CD4-positive, CD25-positive, alpha-beta regulatory T cell (primary cell): Measurements from ENCODE around the gene CUX1. TPM values are rescaled to one million over a fixed set of nuclear protein-coding genes. Genes with fewer than 3 reads are reported as not detected.
"Not testable (repeated sequence)": the region's sequence is repeated elsewhere in the genome, so short reads cannot be mapped to it uniquely, and the experiment has no call there.

Source experiments
- ATAC-seq, 2 donors: fragments of 150-1000 bp; cut with Tn5 transposase; one replicate each; pipeline ENCODE4 v1.10.0; 2021; ENCODE audit warnings: low read depth in 2 of 2, moderate number of reproducible peaks in 2 of 2, moderate library complexity in 1 of 2
- DNase-seq, 3 donors: peaks; one replicate each; pipeline versions ENCODE4 v3.0.0 to v3.0.0-alpha.2; 2012 to 2022; ENCODE audit warnings: mixed read lengths in 1 of 3
- H3K27ac ChIP-seq: one replicate; pipeline ENCODE4 v1.7.0; 2013; ENCODE audit warnings: mild to moderate bottlenecking, low read length; ENCODE audit not compliant: insufficient read depth, poor library complexity, severe bottlenecking
- H3K27me3 ChIP-seq: one replicate; pipeline ENCODE4 v1.7.0; 2013; ENCODE audit warnings: low read length; ENCODE audit not compliant: control insufficient read depth, insufficient read depth
- H3K36me3 ChIP-seq: one replicate; pipeline ENCODE4 v1.7.0; 2013; ENCODE audit warnings: mild to moderate bottlenecking, low read length, moderate library complexity; ENCODE audit not compliant: control insufficient read depth, insufficient read depth
- H3K4me1 ChIP-seq: 2 replicates; pipeline ENCODE4 v1.7.0; 2013; ENCODE audit warnings: mild to moderate bottlenecking, low read length; ENCODE audit not compliant: insufficient read depth, control insufficient read depth, poor library complexity, severe bottlenecking
- H3K4me3 ChIP-seq: one replicate; pipeline ENCODE4 v1.7.0; 2013; ENCODE audit warnings: low read depth, mild to moderate bottlenecking, low read length, moderate library complexity
- H3K9me3 ChIP-seq, 2 experiments: 1 replicate in 1 of 2; 2 replicates in 1 of 2; pipeline ENCODE4 v1.7.0; 2013; ENCODE audit warnings: low read length in 2 of 2, mild to moderate bottlenecking in 1 of 2, moderate library complexity in 1 of 2; ENCODE audit not compliant: control insufficient read depth in 2 of 2
- H3K27ac Mint-ChIP-seq, 3 donors: one replicate each; pipeline ENCODE4 v1.8.0; 2020 to 2022; ENCODE audit warnings: mild to moderate bottlenecking in 3 of 3, mixed read lengths in 3 of 3, moderate library complexity in 2 of 3
- H3K27me3 Mint-ChIP-seq: one replicate; pipeline ENCODE4 v1.8.0; 2022; ENCODE audit warnings: mild to moderate bottlenecking, mixed read lengths
- H3K36me3 Mint-ChIP-seq: one replicate; pipeline ENCODE4 v1.8.0; 2020; ENCODE audit warnings: mixed read lengths
- H3K4me1 Mint-ChIP-seq, 4 donors: one replicate each; pipeline ENCODE4 v1.8.0; 2020 to 2022; ENCODE audit warnings: mixed read lengths in 4 of 4, mild to moderate bottlenecking in 1 of 4
- H3K4me3 Mint-ChIP-seq, 4 donors: one replicate each; pipeline ENCODE4 v1.8.0; 2020 to 2022; ENCODE audit warnings: mild to moderate bottlenecking in 4 of 4, mixed read lengths in 4 of 4, moderate library complexity in 3 of 4
- H3K9me3 Mint-ChIP-seq, 7 donors: one replicate each; pipeline ENCODE4 v1.8.0; 2020 to 2022; ENCODE audit warnings: mixed read lengths in 7 of 7, mild to moderate bottlenecking in 3 of 7, moderate library complexity in 2 of 7
- polyA plus RNA-seq, 4 donors: library from polyadenylated mRNA; unstranded; fragments of 300-500 nt; fragmentation: Illumina TruSeq; gene quantifications; one replicate each; pipeline ENCODE4 v1.2.3, GENCODE V29; 2021
- total RNA-seq: library from RNA; stranded (reverse); gene quantifications from one replicate; pipeline ENCODE4 v1.2.3, GENCODE V29; 2022

Gene CUX1
- total and polyA plus RNA-seq, 5 donors from 2014 or later, result 6.0 to 45.1 (median 7.8) TPM

DNA sequence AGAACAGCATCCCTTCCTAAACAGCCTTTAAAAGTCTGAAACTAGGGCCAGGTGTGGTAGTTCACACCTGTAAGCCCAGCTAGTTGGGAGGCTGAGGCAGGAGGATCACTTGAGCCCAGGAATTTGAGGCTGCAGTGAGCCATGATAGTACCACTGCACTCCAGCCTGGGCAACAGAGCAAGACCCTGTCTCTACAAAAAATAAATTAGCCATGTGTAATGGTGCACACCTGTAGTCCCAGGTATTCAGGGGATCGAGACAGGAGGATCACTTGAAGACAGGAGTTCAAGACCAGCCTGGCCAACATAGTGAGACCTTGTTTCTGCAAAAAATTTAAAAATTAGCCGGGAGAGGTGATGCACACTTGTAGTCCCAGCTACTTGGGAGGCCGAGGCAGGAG lies 325.0 kb downstream of the CUX1 start:
- not testable (repeated sequence) for H3K36me3 ChIP-seq, H3K4me1 ChIP-seq, H3K9me3 ChIP-seq, H3K27ac Mint-ChIP-seq, H3K4me3 Mint-ChIP-seq, DNase-seq, ATAC-seq, H3K27ac ChIP-seq, H3K4me3 ChIP-seq, H3K27me3 Mint-ChIP-seq, H3K27me3 ChIP-seq, H3K9me3 Mint-ChIP-seq
- Mint-ChIP-seq H3K36me3 (peaks cover 10% of the 10 kb centered on the region), H3K4me1 (peaks cover 7 to 14% (median 9%) of the 10 kb centered on the region in 4 donors)

DNA sequence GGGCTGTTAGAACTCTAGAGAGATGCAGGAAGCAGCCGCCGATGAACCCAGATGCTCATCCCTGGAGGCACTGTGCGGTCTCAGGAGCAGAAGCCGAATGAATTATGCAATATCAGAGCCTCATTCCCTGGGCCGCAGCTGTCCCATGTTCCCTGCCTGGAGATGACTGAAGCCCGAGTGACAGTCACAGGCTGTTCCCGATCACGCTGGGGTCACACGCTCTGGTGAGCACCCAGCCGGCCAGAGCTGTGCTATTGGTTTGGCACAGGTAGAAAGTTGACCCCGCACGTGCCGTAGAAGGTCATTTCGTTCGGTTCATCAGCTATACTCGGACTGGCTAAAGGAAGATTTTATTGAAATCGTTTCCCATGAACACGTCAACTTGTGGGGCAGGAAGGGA lies 328.7 kb downstream of the CUX1 start:
- ATAC-seq (no peak), DNase-seq (no peak)
- no peaks in the 10 kb centered on the region for H3K27me3 ChIP-seq
- H3K4me1 ChIP-seq, result peaks cover under 1% of the 10 kb centered on the region
- Mint-ChIP-seq H3K9me3 (peaks cover 0 to 1% (median 0%) of the 10 kb centered on the region in 7 donors), H3K27ac (no peak overlapping the region), H3K4me1 (peaks cover 2 to 5% (median 3%) of the 10 kb centered on the region in 4 donors), H3K36me3 (peaks cover 10% of the 10 kb centered on the region), H3K27me3 (no peaks in the 10 kb centered on the region), H3K4me3 (no peak overlapping the region)
- H3K9me3 ChIP-seq, result no peaks in the 10 kb centered on the region
- H3K4me3 ChIP-seq, result no peak overlapping the region
- no peaks in the 10 kb centered on the region for H3K36me3 ChIP-seq
- H3K27ac ChIP-seq, result no peak overlapping the region

DNA sequence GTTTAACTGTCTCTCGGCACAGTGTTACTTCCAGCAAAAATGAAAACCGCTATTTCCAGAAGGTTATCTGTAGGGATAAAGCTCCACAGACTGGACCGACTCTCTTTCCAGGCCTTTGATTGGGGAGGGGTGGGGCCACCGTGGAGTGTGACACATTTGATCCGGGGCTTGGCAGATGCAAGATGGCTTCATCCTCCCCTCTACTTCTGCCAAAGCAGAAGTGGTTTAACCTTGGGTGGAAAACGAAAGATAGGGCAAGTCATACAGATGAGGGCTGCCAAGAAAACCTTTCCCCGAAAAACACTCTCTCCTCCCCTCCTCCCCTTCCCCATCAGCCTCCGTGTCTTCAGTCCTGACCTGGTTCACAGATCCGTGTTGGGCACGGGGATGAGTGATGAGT lies 329.6 kb downstream of the CUX1 start:
- no peak overlapping the region for H3K27ac Mint-ChIP-seq
- ATAC-seq (no peak), DNase-seq (no peak)
- peaks cover 0 to 1% (median 0%) of the 10 kb centered on the region in 7 donors for H3K9me3 Mint-ChIP-seq
- no peak overlapping the region for H3K4me3 ChIP-seq
- H3K9me3 ChIP-seq, result no peaks in the 10 kb centered on the region
- no peaks in the 10 kb centered on the region for H3K27me3 ChIP-seq
- no peaks in the 10 kb centered on the region for H3K4me1 ChIP-seq
- H3K4me1 Mint-ChIP-seq, result peaks cover 0 to 3% (median 0%) of the 10 kb centered on the region in 4 donors
- no peaks in the 10 kb centered on the region for H3K27me3 Mint-ChIP-seq
- H3K4me3 Mint-ChIP-seq, result no peak overlapping the region
- H3K36me3 Mint-ChIP-seq, result peaks cover 10% of the 10 kb centered on the region
- no peak overlapping the region for H3K27ac ChIP-seq
- H3K36me3 ChIP-seq, result no peaks in the 10 kb centered on the region

- H3K4me3 ChIP-seq, result no peak overlapping the region
- no peaks in the 10 kb centered on the region for H3K9me3 ChIP-seq
- H3K4me1 ChIP-seq, result no peaks in the 10 kb centered on the region
- DNase-seq, result no peak
- H3K27ac ChIP-seq, result no peak overlapping the region
- H3K27me3 Mint-ChIP-seq, result no peaks in the 10 kb centered on the region
- H3K36me3 ChIP-seq, result no peaks in the 10 kb centered on the region
- peaks cover 0 to 1% (median 0%) of the 10 kb centered on the region in 7 donors for H3K9me3 Mint-ChIP-seq
- peaks cover 14% of the 10 kb centered on the region for H3K36me3 Mint-ChIP-seq
- H3K4me1 Mint-ChIP-seq, result peaks cover 0 to 3% (median 0%) of the 10 kb centered on the region in 4 donors
- no peak for ATAC-seq
- no peak overlapping the region for H3K27ac Mint-ChIP-seq
- no peaks in the 10 kb centered on the region for H3K27me3 ChIP-seq
- no peak overlapping the region for H3K4me3 Mint-ChIP-seq
Observed at GRCh38 chr7:102148799-102149198, 331.4 kb downstream of the CUX1 start.

DNA sequence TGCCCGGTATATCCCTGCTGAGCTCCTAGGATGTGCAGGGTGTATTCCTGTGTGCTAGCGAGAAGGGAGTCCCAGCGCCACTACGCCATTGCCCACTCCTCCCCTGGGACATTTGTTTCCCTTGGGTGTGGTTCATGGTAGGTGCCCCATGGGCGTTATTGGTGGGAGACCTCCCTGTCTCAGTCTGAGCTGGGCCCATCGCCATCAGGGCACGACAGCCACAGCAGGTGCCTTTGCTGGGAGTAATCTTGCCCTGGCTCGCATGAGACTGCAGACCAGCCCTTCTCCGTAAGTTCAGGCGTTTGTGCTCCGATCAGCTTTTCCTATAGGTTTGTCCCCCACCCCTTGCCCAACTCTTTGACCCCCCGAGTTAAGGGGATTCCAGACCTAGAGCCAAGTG lies 332.0 kb downstream of the CUX1 start:
- Mint-ChIP-seq H3K9me3 (peaks cover 0 to 1% (median 0%) of the 10 kb centered on the region in 7 donors), H3K4me1 (peaks cover 0 to 3% (median 0%) of the 10 kb centered on the region in 4 donors), H3K27ac (no peak overlapping the region), H3K36me3 (peaks cover 10% of the 10 kb centered on the region), H3K27me3 (no peaks in the 10 kb centered on the region), H3K4me3 (no peak overlapping the region)
- Histone ChIP-seq H3K4me3 (no peak overlapping the region), H3K4me1 (no peaks in the 10 kb centered on the region), H3K36me3 (no peaks in the 10 kb centered on the region), H3K27me3 (no peaks in the 10 kb centered on the region), H3K9me3 (no peaks in the 10 kb centered on the region), H3K27ac (no peak overlapping the region)
- no peak for ATAC-seq
- DNase-seq, result no peak

DNA sequence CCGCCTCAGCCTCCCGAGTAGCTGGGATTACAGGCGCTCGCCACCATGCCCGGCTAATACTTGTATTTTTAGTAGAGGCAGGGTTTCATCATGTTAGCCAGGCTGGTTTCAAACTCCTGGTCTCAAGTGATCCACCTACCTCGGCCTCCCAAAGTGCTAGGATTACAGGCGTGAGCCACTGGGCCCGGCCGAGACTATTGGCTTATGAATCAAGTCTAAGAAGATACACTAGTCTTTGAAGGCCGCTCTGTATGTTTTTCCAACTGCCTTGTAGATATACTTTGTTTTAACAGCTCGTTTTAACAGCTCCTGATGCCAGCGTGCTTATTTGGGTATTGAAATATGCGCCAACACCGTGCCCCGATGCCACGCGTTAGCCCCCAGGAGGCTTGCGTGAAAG lies 332.8 kb downstream of the CUX1 start:
- Mint-ChIP-seq H3K4me1 (peaks cover 0 to 3% (median 0%) of the 10 kb centered on the region in 4 donors), H3K27me3 (no peaks in the 10 kb centered on the region), H3K4me3 (no peak overlapping the region), H3K36me3 (peaks cover 10% of the 10 kb centered on the region), H3K27ac (no peak overlapping the region), H3K9me3 (peaks cover 0 to 1% (median 0%) of the 10 kb centered on the region in 7 donors)
- H3K36me3 ChIP-seq, result no peaks in the 10 kb centered on the region
- no peak for DNase-seq
- no peaks in the 10 kb centered on the region for H3K4me1 ChIP-seq
- H3K27me3 ChIP-seq, result no peaks in the 10 kb centered on the region
- no peaks in the 10 kb centered on the region for H3K9me3 ChIP-seq
- no peak for ATAC-seq
- H3K27ac ChIP-seq, result no peak overlapping the region
- H3K4me3 ChIP-seq, result no peak overlapping the region

GRCh38 chr7:102152672-102153598 lies 335.5 kb downstream of the CUX1 start:
- Histone ChIP-seq H3K27me3 (no peaks in the 10 kb centered on the region), H3K9me3 (no peaks in the 10 kb centered on the region), H3K27ac (no peak overlapping the region), H3K4me3 (no peak overlapping the region), H3K4me1 (no peaks in the 10 kb centered on the region), H3K36me3 (no peaks in the 10 kb centered on the region)
- no peaks in the 10 kb centered on the region for H3K27me3 Mint-ChIP-seq
- H3K9me3 Mint-ChIP-seq, result peaks cover 0 to 1% (median 0%) of the 10 kb centered on the region in 7 donors
- H3K27ac Mint-ChIP-seq, result no peak overlapping the region
- peaks cover 0 to 3% (median 0%) of the 10 kb centered on the region in 4 donors for H3K4me1 Mint-ChIP-seq
- H3K4me3 Mint-ChIP-seq, result no peak overlapping the region
- no peak for DNase-seq
- H3K36me3 Mint-ChIP-seq, result peaks cover 9% of the 10 kb centered on the region
- no peak for ATAC-seq

- no peak for DNase-seq
- no peak for ATAC-seq
- H3K27ac ChIP-seq, result no peak overlapping the region
- H3K36me3 ChIP-seq, result peaks cover 2% of the 10 kb centered on the region
- Mint-ChIP-seq H3K4me1 (peaks cover 0 to 3% (median 0%) of the 10 kb centered on the region in 4 donors), H3K4me3 (no peak overlapping the region), H3K9me3 (peaks cover 0 to 1% (median 0%) of the 10 kb centered on the region in 7 donors), H3K27me3 (no peaks in the 10 kb centered on the region), H3K36me3 (peaks cover 15% of the 10 kb centered on the region), H3K27ac (no peak overlapping the region)
- H3K4me1 ChIP-seq, result no peaks in the 10 kb centered on the region
- no peak overlapping the region for H3K4me3 ChIP-seq
- no peaks in the 10 kb centered on the region for H3K9me3 ChIP-seq
- H3K27me3 ChIP-seq, result no peaks in the 10 kb centered on the region
Observed at GRCh38 chr7:102153599-102153946, 336.1 kb downstream of the CUX1 start.
